CD8-positive, alpha-beta memory T cell (primary cell): ENCODE results near the gene KRR1. TPM values are rescaled to one million over a fixed set of nuclear protein-coding genes. Genes with fewer than 3 reads are reported as not detected.
"Not testable (repeated sequence)": the region's sequence is repeated elsewhere in the genome, so short reads cannot be mapped to it uniquely, and the experiment has no call there.

Experiments used
- CTCF ChIA-PET: fragments of 350-600 bp; sonication (Branson Sonifier 250); formaldehyde crosslinking; loops from one replicate; lab custom pipeline; 2021; ENCODE audit warnings: antibody characterized with exemption; lab: Charles Lee
- POLR2A ChIA-PET: fragments of 350-600 bp; sonication (Branson Sonifier 250); formaldehyde crosslinking; loops from one replicate; lab custom pipeline; 2021; ENCODE audit warnings: antibody characterized with exemption; lab: Charles Lee
- DNase-seq, 5 donors: peaks; one replicate each; pipeline versions ENCODE4 v3.0.0 to v3.0.0-alpha.2; 2020 to 2022; ENCODE audit warnings: mixed read lengths in 1 of 5
- H3K27ac ChIP-seq: one replicate; pipeline ENCODE4 v1.7.0; 2013; ENCODE audit warnings: low read depth, mild to moderate bottlenecking, low read length, moderate library complexity
- H3K27me3 ChIP-seq: 2 replicates; pipeline ENCODE4 v1.7.0; 2013; ENCODE audit warnings: low read length, mild to moderate bottlenecking; ENCODE audit not compliant: insufficient read depth, poor library complexity, severe bottlenecking
- H3K36me3 ChIP-seq: 2 replicates; pipeline ENCODE4 v1.7.0; 2013; ENCODE audit warnings: mild to moderate bottlenecking, low read length, moderate library complexity; ENCODE audit not compliant: insufficient read depth
- H3K4me1 ChIP-seq: 2 replicates; pipeline ENCODE4 v1.7.0; 2013; ENCODE audit warnings: mild to moderate bottlenecking, low read length, moderate library complexity; ENCODE audit not compliant: insufficient read depth
- H3K4me3 ChIP-seq: 2 replicates; pipeline ENCODE4 v1.7.0; 2013; ENCODE audit warnings: mild to moderate bottlenecking, low read length
- H3K9me3 ChIP-seq: 2 replicates; pipeline ENCODE4 v1.7.0; 2013; ENCODE audit warnings: mild to moderate bottlenecking, low read length
- H3K27ac Mint-ChIP-seq, 8 donors: one replicate each; pipeline ENCODE4 v1.8.0; 2020 to 2021; ENCODE audit warnings: mixed read lengths in 8 of 8, mild to moderate bottlenecking in 6 of 8, inconsistent platforms in 3 of 8, moderate library complexity in 3 of 8
- H3K27me3 Mint-ChIP-seq, 2 donors: one replicate each; pipeline ENCODE4 v1.8.0; 2020 to 2021; ENCODE audit warnings: mixed read lengths in 2 of 2, mild to moderate bottlenecking in 1 of 2, moderate library complexity in 1 of 2
- H3K36me3 Mint-ChIP-seq, 3 donors: one replicate each; pipeline ENCODE4 v1.8.0; 2020 to 2021; ENCODE audit warnings: mixed read lengths in 3 of 3, inconsistent platforms in 1 of 3, mild to moderate bottlenecking in 1 of 3
- H3K4me1 Mint-ChIP-seq, 3 donors: one replicate each; pipeline ENCODE4 v1.8.0; 2020 to 2021; ENCODE audit warnings: mixed read lengths in 3 of 3, inconsistent platforms in 1 of 3, mild to moderate bottlenecking in 1 of 3
- H3K4me3 Mint-ChIP-seq, 7 donors: one replicate each; pipeline ENCODE4 v1.8.0; 2020 to 2021; ENCODE audit warnings: mixed read lengths in 7 of 7, mild to moderate bottlenecking in 6 of 7, moderate library complexity in 4 of 7, inconsistent platforms in 2 of 7
- H3K9me3 Mint-ChIP-seq, 5 donors: one replicate each; pipeline ENCODE4 v1.8.0; 2020 to 2022; ENCODE audit warnings: mixed read lengths in 5 of 5, mild to moderate bottlenecking in 3 of 5, moderate library complexity in 2 of 5, inconsistent platforms in 1 of 5
- polyA plus RNA-seq: library from polyadenylated mRNA; unstranded; fragments of 300-500 nt; fragmentation: Illumina TruSeq; gene quantifications from one replicate; pipeline ENCODE4 v1.2.3, GENCODE V29; 2021
- total RNA-seq, 2 experiments: library from RNA; stranded (reverse); gene quantifications; one replicate each; pipeline ENCODE4 v1.2.3, GENCODE V29; 2021

Gene KRR1
- total and polyA plus RNA-seq, 3 experiments from 2014 or later, result 76.8 to 151 (median 143) TPM

DNA sequence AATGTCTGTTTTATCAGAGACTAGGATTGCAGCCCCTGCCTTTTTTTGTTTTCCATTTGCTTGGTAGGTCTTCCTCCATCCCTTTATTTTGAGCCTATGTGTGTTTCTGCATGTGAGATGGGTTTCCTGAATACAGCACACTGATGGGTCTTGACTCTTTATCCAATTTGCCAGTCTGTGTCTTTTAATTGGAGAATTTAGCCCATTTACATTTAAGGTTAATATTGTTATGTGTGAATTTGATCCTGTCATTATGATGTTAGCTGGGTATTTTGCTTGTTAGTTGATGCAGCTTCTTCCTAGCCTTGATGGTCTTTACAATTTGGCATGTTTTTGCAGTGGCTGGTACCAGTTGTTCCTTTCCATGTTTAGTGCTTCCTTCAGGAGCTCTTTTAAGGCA is 9.8 kb upstream of the KRR1 start:
- H3K4me3 Mint-ChIP-seq, H3K4me3 ChIP-seq, CTCF ChIA-PET, H3K36me3 ChIP-seq, H3K27me3 ChIP-seq, H3K9me3 ChIP-seq, POLR2A ChIA-PET, DNase-seq, H3K9me3 Mint-ChIP-seq, H3K27ac Mint-ChIP-seq, H3K36me3 Mint-ChIP-seq, H3K27ac ChIP-seq, H3K4me1 Mint-ChIP-seq, H3K4me1 ChIP-seq: not testable (repeated sequence)
- H3K27me3 Mint-ChIP-seq, result peaks cover 7 to 33% of the 10 kb centered on the region in 2 donors

DNA sequence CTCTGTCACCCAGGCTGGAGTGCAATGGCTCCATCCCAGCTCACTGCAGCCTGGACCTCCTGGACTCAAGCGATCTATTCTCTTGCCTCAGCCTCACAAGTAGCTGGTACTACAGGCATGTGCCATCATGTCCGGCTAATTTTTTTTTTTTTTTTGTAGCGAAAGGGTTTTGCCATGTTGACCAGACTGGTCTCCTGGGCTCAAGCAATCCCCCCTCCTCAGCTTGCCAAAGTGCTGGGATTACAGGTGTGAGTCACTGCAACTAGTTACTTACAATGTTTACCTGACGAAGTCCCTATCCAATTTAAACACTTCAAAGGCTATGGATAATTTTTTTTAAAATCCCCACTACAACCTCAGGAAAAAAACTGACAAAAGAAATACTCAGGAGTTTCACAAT is 1.8 kb downstream of the KRR1 start:
- peak overlapping the region; percentile 74 for H3K4me3 ChIP-seq
- no peaks in the 10 kb centered on the region for H3K27me3 ChIP-seq
- H3K36me3 Mint-ChIP-seq, result peaks cover 0 to 48% (median 3%) of the 10 kb centered on the region in 3 donors
- CTCF ChIA-PET, result no interaction called here
- H3K4me3 Mint-ChIP-seq, result peak overlapping the region in 5 of 7 donors; percentile 92 to 99 (median 99)
- peaks cover 13% of the 10 kb centered on the region for H3K36me3 ChIP-seq
- H3K27ac ChIP-seq, result no peak overlapping the region
- H3K27me3 Mint-ChIP-seq, result no peaks in the 10 kb centered on the region
- H3K9me3 Mint-ChIP-seq, result no peaks in the 10 kb centered on the region
- no peak for DNase-seq
- H3K4me1 Mint-ChIP-seq, result peaks cover 38 to 49% (median 47%) of the 10 kb centered on the region in 3 donors
- peaks cover 21% of the 10 kb centered on the region for H3K4me1 ChIP-seq
- H3K9me3 ChIP-seq, result no peaks in the 10 kb centered on the region
- peak overlapping the region; percentile 78 to 100 (median 99) for H3K27ac Mint-ChIP-seq
- POLR2A ChIA-PET, result interaction anchor here (0.7 to 1.6 kb wide), 3 partner anchors 25 to 52 kb away, joined by 4 to 6 read pairs (median 5); no protein-coding TSS in a partner anchor

DNA sequence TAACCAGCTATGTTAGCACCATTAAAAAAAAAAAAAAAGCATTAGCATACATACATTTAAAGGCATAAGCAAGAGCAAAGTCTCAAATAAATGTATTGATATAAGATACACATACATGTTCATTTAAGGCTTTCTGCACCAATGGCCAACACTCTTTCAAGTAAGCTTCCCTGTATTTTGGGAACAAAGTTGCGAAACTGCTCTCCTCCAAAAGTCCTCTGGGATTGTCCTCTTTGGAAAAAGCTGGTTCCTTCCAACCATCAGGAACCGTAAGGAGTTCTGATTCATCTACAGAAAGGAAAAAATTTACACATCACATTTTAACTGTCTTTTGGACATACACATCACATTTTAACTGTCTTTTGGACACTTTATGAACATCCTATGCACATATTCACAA is 3.2 kb downstream of the KRR1 start:
- POLR2A ChIA-PET, result interaction anchor here (0.6 kb wide), 1 partner anchor 27 kb away, joined by 10 read pairs; no protein-coding TSS in a partner anchor
- no peaks in the 10 kb centered on the region for H3K27me3 Mint-ChIP-seq
- peaks cover 0 to 52% (median 9%) of the 10 kb centered on the region in 3 donors for H3K36me3 Mint-ChIP-seq
- no peak overlapping the region for H3K4me3 ChIP-seq
- no peaks in the 10 kb centered on the region for H3K27me3 ChIP-seq
- H3K27ac ChIP-seq, result no peak overlapping the region
- no peaks in the 10 kb centered on the region for H3K9me3 Mint-ChIP-seq
- H3K4me1 Mint-ChIP-seq, result peaks cover 38 to 50% (median 49%) of the 10 kb centered on the region in 3 donors
- peak overlapping the region in 5 of 8 donors; percentile 1 to 82 (median 14) for H3K27ac Mint-ChIP-seq
- no peak overlapping the region for H3K4me3 Mint-ChIP-seq
- CTCF ChIA-PET, result interaction anchor here (0.8 to 2.1 kb wide), 7 partner anchors 11 to 179 kb away, joined by 3 to 14 read pairs (median 4); partner anchors contain the start of genes GLIPR1, GLIPR1L1 and GLIPR1L2
- H3K4me1 ChIP-seq, result peaks cover 21% of the 10 kb centered on the region
- no peak for DNase-seq
- H3K9me3 ChIP-seq, result no peaks in the 10 kb centered on the region
- peaks cover 25% of the 10 kb centered on the region for H3K36me3 ChIP-seq

DNA sequence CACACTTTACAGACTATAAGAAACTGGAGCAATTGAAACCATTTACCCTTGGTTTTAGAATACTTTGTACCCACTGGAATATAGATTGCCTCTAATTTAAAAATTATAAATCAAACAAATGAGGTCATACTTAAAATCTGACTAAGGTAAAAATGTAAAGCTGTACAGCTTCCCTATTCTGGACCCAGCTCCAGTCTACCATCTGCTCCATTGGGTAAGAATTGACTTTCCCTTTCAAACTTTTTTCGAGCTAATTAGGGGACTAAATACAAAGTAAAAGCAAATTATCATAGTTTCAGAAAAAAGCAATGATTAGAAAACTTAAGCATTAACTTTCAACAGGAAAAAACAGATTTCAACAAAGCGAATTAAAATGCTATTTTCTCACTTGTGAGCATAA is 4.3 kb downstream of the KRR1 start:
- ChIA-PET POLR2A (no interaction called here), CTCF (interaction anchor here (0.8 to 2.1 kb wide), 9 partner anchors 10 to 172 kb away, joined by 3 to 14 read pairs (median 4); partner anchors contain the start of genes GLIPR1, GLIPR1L1 and GLIPR1L2)
- DNase-seq, result no peak
- Mint-ChIP-seq H3K4me1 (peaks cover 37 to 49% (median 47%) of the 10 kb centered on the region in 3 donors), H3K27me3 (no peaks in the 10 kb centered on the region), H3K9me3 (no peaks in the 10 kb centered on the region), H3K36me3 (peaks cover 0 to 52% (median 9%) of the 10 kb centered on the region in 3 donors), H3K27ac (peak overlapping the region in 1 of 8 donors; percentile 13), H3K4me3 (no peak overlapping the region)
- Histone ChIP-seq H3K4me1 (peaks cover 21% of the 10 kb centered on the region), H3K36me3 (peaks cover 35% of the 10 kb centered on the region), H3K9me3 (no peaks in the 10 kb centered on the region), H3K27me3 (no peaks in the 10 kb centered on the region), H3K4me3 (no peak overlapping the region), H3K27ac (no peak overlapping the region)

DNA sequence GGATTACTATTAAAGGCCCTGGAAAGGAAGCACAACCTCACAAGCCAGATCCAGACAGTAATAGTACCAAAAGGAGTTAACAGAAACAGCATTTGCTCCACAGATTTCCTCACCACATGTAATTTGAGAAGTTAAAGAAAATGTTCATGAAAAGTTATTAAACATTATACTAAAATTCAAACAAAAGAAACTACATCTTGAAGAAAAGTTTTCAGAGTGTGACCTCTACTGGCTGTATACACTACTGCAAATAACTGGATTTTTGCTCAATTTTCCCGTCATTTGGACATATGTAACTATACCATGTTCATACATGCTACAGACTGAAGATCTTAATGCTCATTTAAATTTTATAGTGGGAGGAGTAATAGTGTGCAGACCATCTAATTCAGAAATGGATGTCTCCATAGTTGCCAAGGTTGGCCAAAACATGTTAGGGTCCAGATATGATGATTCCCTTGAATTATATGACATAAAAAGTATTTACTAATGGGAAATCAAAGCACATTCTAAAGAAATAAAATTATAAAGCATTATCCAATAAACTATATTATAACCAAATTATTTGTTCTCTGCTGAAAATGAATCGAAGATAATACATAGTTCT is 5.6 kb downstream of the KRR1 start:
- no peak overlapping the region for H3K27ac ChIP-seq
- POLR2A ChIA-PET, result no interaction called here
- DNase-seq, result no peak
- H3K27me3 Mint-ChIP-seq, result no peaks in the 10 kb centered on the region
- peaks cover 16% of the 10 kb centered on the region for H3K4me1 ChIP-seq
- no peaks in the 10 kb centered on the region for H3K9me3 ChIP-seq
- H3K27me3 ChIP-seq, result no peaks in the 10 kb centered on the region
- peaks cover 24 to 38% (median 36%) of the 10 kb centered on the region in 3 donors for H3K4me1 Mint-ChIP-seq
- H3K27ac Mint-ChIP-seq, result peak overlapping the region in 7 of 8 donors; percentile 3 to 91 (median 44)
- H3K9me3 Mint-ChIP-seq, result no peaks in the 10 kb centered on the region
- H3K36me3 Mint-ChIP-seq, result peaks cover 0 to 50% (median 12%) of the 10 kb centered on the region in 3 donors
- no peak overlapping the region for H3K4me3 ChIP-seq
- H3K4me3 Mint-ChIP-seq, result no peak overlapping the region
- CTCF ChIA-PET, result interaction anchor here (1.5 to 2.8 kb wide), 2 partner anchors 20 to 114 kb away, joined by 10 to 13 read pairs; partner anchors contain the start of gene GLIPR1L2
- peaks cover 45% of the 10 kb centered on the region for H3K36me3 ChIP-seq

DNA sequence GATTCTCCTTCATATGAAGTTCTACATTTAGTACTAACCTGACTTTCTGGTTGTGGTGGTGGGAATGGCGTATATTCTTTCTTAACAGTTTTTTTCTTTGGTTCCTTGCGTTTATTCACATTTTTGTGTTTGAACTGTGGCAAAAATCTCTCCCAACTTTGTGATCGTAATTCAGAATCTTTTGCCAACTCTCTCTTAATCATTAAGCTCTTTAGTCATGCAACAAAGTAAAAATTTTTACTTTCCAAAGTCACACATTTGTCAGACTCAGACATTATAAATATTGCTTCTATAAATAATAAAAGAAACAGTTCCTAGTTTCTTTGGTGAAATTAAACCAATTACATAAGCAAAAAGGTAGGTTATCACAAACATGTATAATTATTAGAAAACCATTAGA is 7.5 kb downstream of the KRR1 start:
- H3K36me3 ChIP-seq, result peaks cover 50% of the 10 kb centered on the region
- CTCF ChIA-PET, result interaction anchor here (1.0 to 2.8 kb wide), 2 partner anchors 18 to 169 kb away, joined by 4 to 13 read pairs; partner anchors contain the start of gene GLIPR1L1

DNA sequence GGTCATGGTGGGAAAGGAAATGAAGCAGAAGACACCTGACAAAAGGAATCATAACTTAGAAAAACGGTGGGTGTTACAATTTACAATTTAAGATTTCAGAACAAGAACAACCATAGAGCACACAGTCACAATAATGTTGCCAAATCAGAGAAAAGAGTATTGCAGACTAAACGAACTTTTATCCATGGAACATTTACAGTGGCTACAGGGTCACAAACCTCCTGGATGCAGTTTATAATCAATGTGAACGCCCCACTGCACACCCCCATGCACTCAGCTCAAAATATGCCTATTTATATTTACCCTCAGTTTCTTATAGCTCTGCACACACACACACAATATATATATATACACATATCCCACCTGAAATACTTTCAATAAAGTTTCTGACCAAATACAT is 8.0 kb downstream of the KRR1 start:
- no peak overlapping the region for H3K4me3 ChIP-seq
- no peak for DNase-seq
- Mint-ChIP-seq H3K4me1 (peaks cover 9 to 23% (median 20%) of the 10 kb centered on the region in 3 donors), H3K4me3 (no peak overlapping the region), H3K27me3 (no peaks in the 10 kb centered on the region), H3K27ac (no peak overlapping the region), H3K36me3 (peaks cover 3 to 56% (median 19%) of the 10 kb centered on the region in 3 donors), H3K9me3 (no peaks in the 10 kb centered on the region)
- H3K27ac ChIP-seq, result no peak overlapping the region
- H3K4me1 ChIP-seq, result no peaks in the 10 kb centered on the region
- ChIA-PET CTCF (interaction anchor here (1.0 to 2.8 kb wide), 2 partner anchors 18 to 169 kb away, joined by 4 to 13 read pairs; partner anchors contain the start of gene GLIPR1L1), POLR2A (no interaction called here)
- no peaks in the 10 kb centered on the region for H3K9me3 ChIP-seq
- H3K36me3 ChIP-seq, result peaks cover 54% of the 10 kb centered on the region
- H3K27me3 ChIP-seq, result no peaks in the 10 kb centered on the region

More for the DNA sequence above, 7.5 kb downstream of the KRR1 start:
- Mint-ChIP-seq H3K4me3 (no peak overlapping the region), H3K36me3 (peaks cover 0 to 53% (median 19%) of the 10 kb centered on the region in 3 donors), H3K9me3 (no peaks in the 10 kb centered on the region), H3K27me3 (no peaks in the 10 kb centered on the region), H3K4me1 (peaks cover 9 to 22% (median 22%) of the 10 kb centered on the region in 3 donors), H3K27ac (peak overlapping the region in 1 of 8 donors; percentile 46)
- no peak for DNase-seq
- Histone ChIP-seq H3K27ac (no peak overlapping the region), H3K4me1 (no peaks in the 10 kb centered on the region), H3K9me3 (no peaks in the 10 kb centered on the region), H3K4me3 (no peak overlapping the region), H3K27me3 (no peaks in the 10 kb centered on the region)
- POLR2A ChIA-PET, result no interaction called here

DNA sequence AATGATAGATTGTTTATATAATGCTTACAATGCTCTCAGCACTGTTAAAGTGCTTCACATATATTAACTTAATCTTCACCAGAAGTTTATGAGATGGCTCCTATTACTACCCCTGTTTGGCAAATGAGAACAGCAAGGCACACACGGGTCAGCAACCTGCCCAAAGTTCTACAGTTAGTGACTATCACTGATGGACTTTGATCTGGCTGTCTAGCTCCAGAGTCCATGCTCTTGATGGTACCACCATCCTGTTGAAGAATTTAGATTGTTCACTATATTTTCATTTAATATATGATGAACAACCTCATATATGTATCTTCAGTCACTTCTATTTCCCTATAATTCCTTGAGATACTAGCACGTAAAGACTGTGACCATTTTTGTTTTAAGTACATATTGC is 20.2 kb downstream of the KRR1 start:
- POLR2A ChIA-PET, result interaction anchor here (1.0 kb wide), 1 partner anchor 9 kb away, joined by 4 read pairs; no protein-coding TSS in a partner anchor
- no peaks in the 10 kb centered on the region for H3K9me3 Mint-ChIP-seq
- peaks cover 12% of the 10 kb centered on the region for H3K4me1 ChIP-seq
- CTCF ChIA-PET, result no interaction called here
- H3K4me3 ChIP-seq, result no peak overlapping the region
- no peaks in the 10 kb centered on the region for H3K27me3 Mint-ChIP-seq
- H3K4me3 Mint-ChIP-seq, result no peak overlapping the region
- peak overlapping the region in 2 of 8 donors; percentile 17 to 78 for H3K27ac Mint-ChIP-seq
- H3K9me3 ChIP-seq, result no peaks in the 10 kb centered on the region
- H3K4me1 Mint-ChIP-seq, result peaks cover 49 to 86% (median 80%) of the 10 kb centered on the region in 3 donors
- no peaks in the 10 kb centered on the region for H3K27me3 ChIP-seq
- peaks cover 0 to 82% (median 18%) of the 10 kb centered on the region in 3 donors for H3K36me3 Mint-ChIP-seq
- H3K27ac ChIP-seq, result no peak overlapping the region
- no peak for DNase-seq
- H3K36me3 ChIP-seq, result peaks cover 14% of the 10 kb centered on the region
